Fibroblast of lung (primary cell): ENCODE data around the gene ATP6V0A1. TPM values are rescaled to one million over a fixed set of nuclear protein-coding genes. Genes with fewer than 3 reads are reported as not detected.
"Not testable (repeated sequence)": the region's sequence is repeated elsewhere in the genome, so short reads cannot be mapped to it uniquely, and the experiment has no call there.

Experiments used
- DNase-seq, 2 donors: peaks; one replicate each; pipeline versions ENCODE4 v3.0.0 to v3.0.0-alpha.2; 2010; ENCODE audit warnings: low read depth in 2 of 2
- H2AFZ ChIP-seq: 2 replicates; pipeline ENCODE4 v1.5.1; 2012; ENCODE audit warnings: low read length, control low read depth, inconsistent platforms
- H3K27ac ChIP-seq: 2 replicates; pipeline ENCODE4 v1.5.1; 2011; ENCODE audit warnings: low read length, control low read depth; ENCODE audit not compliant: insufficient read depth
- H3K27me3 ChIP-seq: 2 replicates; pipeline ENCODE4 v1.5.1; 2011; ENCODE audit warnings: mild to moderate bottlenecking, low read length; ENCODE audit not compliant: control insufficient read depth, insufficient read depth
- H3K36me3 ChIP-seq: 2 replicates; pipeline ENCODE4 v1.5.1; 2011; ENCODE audit warnings: low read length; ENCODE audit not compliant: control insufficient read depth, insufficient read depth
- H3K4me1 ChIP-seq: 2 replicates; pipeline ENCODE4 v1.5.1; 2011; ENCODE audit warnings: low read length; ENCODE audit not compliant: control insufficient read depth, insufficient read depth; ENCODE audit errors: extremely low read depth
- H3K4me2 ChIP-seq: 2 replicates; pipeline ENCODE4 v1.5.1; 2011; ENCODE audit warnings: low read length, control low read depth; ENCODE audit not compliant: insufficient read depth; ENCODE audit errors: extremely low read depth
- H3K4me3 ChIP-seq, 4 experiments: fragments of 200-600 bp in 1 of 4; sonication (generic) in 1 of 4; replicated peaks in 1 of 4; 2 replicates each; pipeline ENCODE4 v1.5.1; 2011 to 2016; ENCODE audit warnings: low read length in 4 of 4, low read depth in 3 of 4, mild to moderate bottlenecking in 3 of 4, control low read depth in 2 of 4, inconsistent platforms in 1 of 4, mixed read lengths in 1 of 4; ENCODE audit not compliant: insufficient read depth in 1 of 4; ENCODE audit errors: control extremely low read depth in 1 of 4
- H3K79me2 ChIP-seq: 2 replicates; pipeline ENCODE4 v1.5.1; 2012; ENCODE audit warnings: mild to moderate bottlenecking, low read length, inconsistent platforms; ENCODE audit not compliant: control insufficient read depth, insufficient read depth
- H3K9ac ChIP-seq: 2 replicates; pipeline ENCODE4 v1.5.1; 2011; ENCODE audit warnings: mild to moderate bottlenecking, low read length, control low read depth; ENCODE audit not compliant: insufficient read depth
- H3K9me3 ChIP-seq: 2 replicates; pipeline ENCODE4 v1.5.1; 2012; ENCODE audit warnings: low read depth, low read length; ENCODE audit not compliant: control insufficient read depth, insufficient read depth
- H4K20me1 ChIP-seq: 2 replicates; pipeline ENCODE4 v1.5.1; 2011; ENCODE audit warnings: low read length; ENCODE audit not compliant: control insufficient read depth, insufficient read depth; ENCODE audit errors: extremely low read depth
- EZH2 ChIP-seq: IDR thresholded peaks from 2 replicates; pipeline ENCODE4 v1.5.1; 2012; ENCODE audit warnings: low read length, control low read depth, mild to moderate bottlenecking; ENCODE audit errors: missing control alignments
- polyA plus RNA-seq, 2 donors: library from polyadenylated mRNA; depleted of rRNA in 1 of 2; stranded (reverse) in 1 of 2; unstranded in 1 of 2; fragments of >200 nt; gene quantifications; 2 replicates each; pipeline ENCODE4 v1.2.1, GENCODE V29; 2011 to 2012; ENCODE audit warnings: missing spikeins in 1 of 2
- total RNA-seq: library from RNA; depleted of rRNA; stranded (reverse); fragments of >200 nt; gene quantifications from 2 replicates; pipeline ENCODE4 v1.2.1, GENCODE V29; 2014
- TF ChIP-seq, protein P1 (sequence below), 2 donors: IDR thresholded peaks in 1 of 2; conservative IDR thresholded peaks in 1 of 2; 1 replicate in 1 of 2; 2 replicates in 1 of 2; pipeline ENCODE4 v1.5.1; 2011 to 2012; ENCODE audit warnings: low read length in 2 of 2, control low read depth in 1 of 2, inconsistent platforms in 1 of 2, low read depth in 1 of 2, mild to moderate bottlenecking in 1 of 2

ATP6V0A1 gene
- total and polyA plus RNA-seq, 2 donors (not counting 1 experiment from before 2014, with no cell fraction given) = 26.7 to 65.7 TPM

DNA sequence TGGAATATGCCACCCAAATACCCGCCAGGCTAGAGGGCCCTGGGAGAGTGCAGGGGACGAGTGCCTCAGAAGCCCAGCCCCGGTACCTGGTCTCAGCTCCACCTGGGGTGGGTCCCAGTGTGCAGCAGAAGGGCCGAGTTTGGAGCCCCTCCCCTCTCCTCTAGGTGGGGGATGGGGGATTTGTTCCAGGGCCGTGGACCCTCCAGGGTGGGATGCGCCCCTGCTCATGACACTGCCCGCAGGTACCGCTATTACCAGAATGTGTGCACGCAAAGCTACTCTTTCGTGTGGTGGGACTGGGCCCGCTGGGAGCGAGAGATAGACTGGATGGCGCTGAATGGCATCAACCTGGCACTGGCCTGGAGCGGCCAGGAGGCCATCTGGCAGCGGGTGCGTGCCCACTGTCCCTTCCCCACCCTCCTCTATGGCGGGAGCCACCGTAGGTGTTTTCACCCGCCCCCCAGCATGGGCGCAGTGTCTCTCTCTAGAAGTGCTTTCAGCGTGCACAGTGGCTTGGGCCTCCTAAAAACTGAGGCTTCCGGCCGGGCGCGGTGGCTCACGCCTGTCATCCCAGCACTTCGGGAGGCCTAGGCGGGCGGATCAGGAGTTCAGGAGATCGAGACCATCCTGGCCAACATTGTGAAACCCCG, 78.6 kb downstream of the ATP6V0A1 start:
- Histone ChIP-seq H3K4me3 (peak overlapping the region; percentile 76 to 85 (median 78)), H3K4me2 (peak overlapping the region; percentile 89), H2AFZ (no peak overlapping the region), H4K20me1 (no peaks in the 10 kb centered on the region), H3K9me3 (no peaks in the 10 kb centered on the region), H3K27ac (peak overlapping the region; percentile 70), H3K9ac (peak overlapping the region; percentile 82), H3K79me2 (peaks cover 9% of the 10 kb centered on the region), H3K4me1 (peaks cover 11% of the 10 kb centered on the region), H3K27me3 (no peaks in the 10 kb centered on the region), H3K36me3 (peaks cover 12% of the 10 kb centered on the region)
- TF ChIP-seq EZH2 = no peak
- TF ChIP-seq, protein P1, sequence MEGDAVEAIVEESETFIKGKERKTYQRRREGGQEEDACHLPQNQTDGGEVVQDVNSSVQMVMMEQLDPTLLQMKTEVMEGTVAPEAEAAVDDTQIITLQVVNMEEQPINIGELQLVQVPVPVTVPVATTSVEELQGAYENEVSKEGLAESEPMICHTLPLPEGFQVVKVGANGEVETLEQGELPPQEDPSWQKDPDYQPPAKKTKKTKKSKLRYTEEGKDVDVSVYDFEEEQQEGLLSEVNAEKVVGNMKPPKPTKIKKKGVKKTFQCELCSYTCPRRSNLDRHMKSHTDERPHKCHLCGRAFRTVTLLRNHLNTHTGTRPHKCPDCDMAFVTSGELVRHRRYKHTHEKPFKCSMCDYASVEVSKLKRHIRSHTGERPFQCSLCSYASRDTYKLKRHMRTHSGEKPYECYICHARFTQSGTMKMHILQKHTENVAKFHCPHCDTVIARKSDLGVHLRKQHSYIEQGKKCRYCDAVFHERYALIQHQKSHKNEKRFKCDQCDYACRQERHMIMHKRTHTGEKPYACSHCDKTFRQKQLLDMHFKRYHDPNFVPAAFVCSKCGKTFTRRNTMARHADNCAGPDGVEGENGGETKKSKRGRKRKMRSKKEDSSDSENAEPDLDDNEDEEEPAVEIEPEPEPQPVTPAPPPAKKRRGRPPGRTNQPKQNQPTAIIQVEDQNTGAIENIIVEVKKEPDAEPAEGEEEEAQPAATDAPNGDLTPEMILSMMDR (conservative IDR thresholded peaks at IDR 0.05 in 1 of 2, IDR thresholded peaks at IDR 0.05 in 1 of 2; ENCODE audit: low read depth in 1 of 2, low read length in 2 of 2) = no peak
- DNase-seq = no peak

DNA sequence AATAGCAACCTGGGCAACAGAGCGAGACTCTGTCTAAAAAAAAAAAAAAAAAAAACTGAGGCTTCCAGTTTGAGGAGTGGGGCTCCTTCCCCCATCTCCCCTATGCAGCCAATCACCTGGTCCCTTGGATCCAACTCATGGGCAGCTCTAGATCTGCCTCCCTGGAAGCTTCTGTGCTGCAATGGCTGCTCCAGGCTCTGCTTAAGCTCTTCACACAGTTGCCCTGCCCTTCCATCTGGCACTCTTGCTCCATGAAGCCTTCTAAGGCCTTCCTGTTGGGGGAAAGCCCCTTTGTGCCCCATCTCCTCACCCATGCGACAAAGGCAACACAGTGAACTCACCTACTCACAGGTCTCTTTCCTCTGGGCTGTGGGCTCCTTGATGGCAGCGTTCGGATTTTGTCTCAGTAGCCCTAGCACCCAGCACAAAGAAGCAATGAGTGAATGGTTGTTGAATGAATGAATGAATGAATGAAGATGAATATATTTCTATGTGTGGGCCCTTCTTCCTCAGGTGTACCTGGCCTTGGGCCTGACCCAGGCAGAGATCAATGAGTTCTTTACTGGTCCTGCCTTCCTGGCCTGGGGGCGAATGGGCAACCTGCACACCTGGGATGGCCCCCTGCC, 79.3 kb downstream of the ATP6V0A1 start:
- Histone ChIP-seq H3K79me2 (peaks cover 9% of the 10 kb centered on the region), H3K9me3 (no peaks in the 10 kb centered on the region), H3K4me3 (peak overlapping the region in 1 of 4 experiments; percentile 14), H3K27ac (no peak overlapping the region), H3K4me1 (peaks cover 11% of the 10 kb centered on the region), H3K9ac (no peak overlapping the region), H2AFZ (no peak overlapping the region), H3K4me2 (no peak overlapping the region), H4K20me1 (no peaks in the 10 kb centered on the region), H3K27me3 (no peaks in the 10 kb centered on the region), H3K36me3 (peaks cover 12% of the 10 kb centered on the region)
- DNase-seq = no peak
- TF ChIP-seq EZH2 = no peak
- TF ChIP-seq, protein P1 (conservative IDR thresholded peaks at IDR 0.05 in 1 of 2, IDR thresholded peaks at IDR 0.05 in 1 of 2; ENCODE audit: low read depth in 1 of 2, low read length in 2 of 2) = no peak

DNA sequence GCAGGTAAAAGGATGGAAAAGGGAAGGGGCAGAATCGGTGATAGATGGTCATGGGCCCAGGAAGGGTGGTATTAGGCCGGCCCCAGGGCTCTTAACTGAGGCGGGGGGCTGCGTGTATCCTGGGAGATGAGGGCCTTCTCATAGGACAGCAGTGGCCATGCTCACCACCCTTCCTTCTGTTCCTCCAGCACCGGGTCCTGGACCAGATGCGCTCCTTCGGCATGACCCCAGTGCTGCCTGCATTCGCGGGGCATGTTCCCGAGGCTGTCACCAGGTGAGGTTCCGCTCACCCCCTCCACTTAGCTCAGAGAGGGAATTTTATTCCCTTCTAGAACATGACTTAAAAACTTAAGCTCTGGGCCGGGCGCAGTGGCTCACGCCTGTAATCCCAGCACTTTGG, 79.8 kb downstream of the ATP6V0A1 start:
- H3K27ac ChIP-seq = no peak overlapping the region
- DNase-seq = no peak
- H3K79me2 ChIP-seq = peaks cover 9% of the 10 kb centered on the region
- no peak for TF ChIP-seq EZH2
- TF ChIP-seq, protein P1 (conservative IDR thresholded peaks at IDR 0.05 in 1 of 2, IDR thresholded peaks at IDR 0.05 in 1 of 2; ENCODE audit: low read depth in 1 of 2, low read length in 2 of 2) = no peak
- H3K9ac ChIP-seq = no peak overlapping the region
- H3K27me3 ChIP-seq = no peaks in the 10 kb centered on the region
- no peak overlapping the region for H3K4me2 ChIP-seq
- H2AFZ ChIP-seq = no peak overlapping the region
- H3K36me3 ChIP-seq = peaks cover 17% of the 10 kb centered on the region
- H4K20me1 ChIP-seq = no peaks in the 10 kb centered on the region
- H3K4me1 ChIP-seq = peaks cover 11% of the 10 kb centered on the region
- H3K4me3 ChIP-seq = no peak overlapping the region
- H3K9me3 ChIP-seq = no peaks in the 10 kb centered on the region

DNA sequence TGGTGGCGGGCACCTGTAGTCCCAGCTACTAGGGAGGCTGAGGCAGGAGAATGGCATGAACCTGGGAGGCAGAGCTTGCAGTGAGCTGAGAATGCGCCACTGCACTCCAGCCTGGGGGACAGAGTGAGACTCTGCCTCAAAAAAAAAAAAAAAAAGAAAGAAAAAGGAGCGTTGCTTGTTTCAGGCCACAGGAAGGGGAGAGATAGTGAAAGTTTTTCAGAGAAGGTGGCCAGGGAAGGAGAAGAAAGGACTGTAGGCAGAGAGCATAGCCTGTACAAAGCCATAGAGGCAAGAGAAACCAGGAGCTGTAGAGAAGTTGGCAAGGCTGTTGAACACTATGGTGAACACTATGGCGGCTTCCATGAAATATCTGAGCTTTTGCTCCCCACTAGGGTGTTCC, 81.9 kb downstream of the ATP6V0A1 start:
- not testable (repeated sequence) for H3K4me3 ChIP-seq, H3K9me3 ChIP-seq, H3K4me2 ChIP-seq, H3K79me2 ChIP-seq, H4K20me1 ChIP-seq, H3K9ac ChIP-seq, H3K27ac ChIP-seq, H3K27me3 ChIP-seq, H2AFZ ChIP-seq, DNase-seq
- peaks cover 11% of the 10 kb centered on the region for H3K4me1 ChIP-seq
- H3K36me3 ChIP-seq = peaks cover 24% of the 10 kb centered on the region
